ENCODE measurements around the gene CLIP3.

- TF ChIP-seq CTCF (conservative IDR thresholded peaks at IDR 0.05) (no peak), EZH2 (IDR thresholded peaks at IDR 0.05; ENCODE audit: low read depth) (no peak)
Observed at GRCh38 chr19:36010402-36010801, 22.3 kb downstream of the CLIP3 start.
